HepG2 (cell line): ENCODE results near the gene PPP1R12A. TPM values are rescaled to one million over a fixed set of nuclear protein-coding genes. Genes with fewer than 3 reads are reported as not detected.

Source experiments
- ATAC-seq: fragments of 200-7000 bp; cut with Tn5 transposase; 3 replicates; pipeline ENCODE4 v1.9.1; 2020; ENCODE audit warnings: mild to moderate bottlenecking, moderate library complexity
- BruUV-seq: library from RNA; stranded (reverse); fragments of 400-500 nt; replicated peaks from 2 replicates; lab custom pipeline; 2021; lab: Mats Ljungman, UMichigan
- CTCF ChIA-PET: fragments of 300-600 bp; formaldehyde crosslinking; extraction: SDS; loops from one replicate; lab custom pipeline; 2021; ENCODE audit warnings: low total read pairs, inconsistent platforms, low intra/inter-chr PET ratio; lab: Yijun Ruan, JAX
- POLR2A ChIA-PET: fragments of 350-600 bp; sonication (Branson Sonifier 250); formaldehyde crosslinking; loops from one replicate; lab custom pipeline; 2020; ENCODE audit warnings: antibody characterized with exemption, inconsistent platforms; lab: Yijun Ruan, JAX
- DNase-seq: peaks from one replicate; pipeline ENCODE4 v3.0.0-alpha.2; 2015; ENCODE audit warnings: low spot score
- FAIRE-seq: peaks from 3 replicates; lab custom pipeline; 2011; peaks lifted over from hg19 to GRCh38; lab: Jason Lieb, UNC
- H2AFZ ChIP-seq: one replicate; pipeline ENCODE4 v1.6.1; 2011; ENCODE audit warnings: low read length, inconsistent platforms
- H3K27ac ChIP-seq: fragments of 300-600 bp; 3 replicates; pipeline ENCODE4 v1.8.0; 2011; ENCODE audit warnings: mixed run types, mild to moderate bottlenecking, mixed read lengths, low read length, inconsistent platforms; ENCODE audit not compliant: insufficient read depth; ENCODE audit errors: extremely low read length
- H3K27me3 ChIP-seq, 2 experiments: fragments of 200-600 bp in 1 of 2; 2 replicates in 1 of 2; 3 replicates in 1 of 2; pipeline versions ENCODE4 v1.6.0 to v1.8.0; 2011; ENCODE audit warnings: low read length in 2 of 2, mild to moderate bottlenecking in 2 of 2, moderate library complexity in 2 of 2, inconsistent platforms in 1 of 2; ENCODE audit not compliant: insufficient read depth in 2 of 2, control insufficient read depth in 1 of 2
- H3K36me3 ChIP-seq, 2 experiments: fragments of 200-600 bp in 1 of 2; replicated peaks in 1 of 2; 2 replicates in 1 of 2; 3 replicates in 1 of 2; pipeline versions ENCODE4 v1.5.1 to v1.8.0; 2011; ENCODE audit warnings: low read length in 2 of 2, inconsistent platforms in 1 of 2; ENCODE audit not compliant: insufficient read depth in 2 of 2, control insufficient read depth in 1 of 2
- H3K4me1 ChIP-seq: 2 replicates; pipeline ENCODE4 v1.5.1; 2012; ENCODE audit warnings: low read length, inconsistent platforms; ENCODE audit not compliant: insufficient read depth
- H3K4me2 ChIP-seq: 2 replicates; pipeline ENCODE4 v1.6.0; 2011; ENCODE audit warnings: low read depth, low read length, inconsistent platforms
- H3K4me3 ChIP-seq, 3 experiments: fragments of 200-600 bp in 1 of 3; sonication (generic), shearing (Covaris generic) in 1 of 3; replicated peaks in 1 of 3; 2 replicates each; pipeline ENCODE4 v1.5.1; 2011 to 2016; ENCODE audit warnings: low read length in 3 of 3, inconsistent platforms in 2 of 3, low read depth in 2 of 3, mild to moderate bottlenecking in 2 of 3, control low read depth in 1 of 3, mixed read lengths in 1 of 3; ENCODE audit not compliant: insufficient read depth in 1 of 3
- H3K79me2 ChIP-seq: one replicate; pipeline ENCODE4 v1.6.1; 2011; ENCODE audit warnings: low read length, inconsistent platforms; ENCODE audit not compliant: insufficient read depth
- H3K9ac ChIP-seq: 2 replicates; pipeline ENCODE4 v1.6.0; 2011; ENCODE audit warnings: mild to moderate bottlenecking, low read depth, low read length, inconsistent platforms; ENCODE audit not compliant: insufficient read depth
- H3K9me3 ChIP-seq: 2 replicates; pipeline ENCODE4 v1.5.1; 2012; ENCODE audit warnings: mild to moderate bottlenecking, low read length
- H4K20me1 ChIP-seq: 2 replicates; pipeline ENCODE4 v1.6.0; 2011; ENCODE audit warnings: inconsistent platforms, mild to moderate bottlenecking, low read length, moderate library complexity; ENCODE audit not compliant: insufficient read depth
- BRCA1 ChIP-seq: sonication (generic); formaldehyde crosslinking; IDR thresholded peaks from 2 replicates; pipeline ENCODE4 v1.4.0; 2020; ENCODE audit warnings: missing genetic modification reagents
- HOXA3 ChIP-seq: sonication (generic); formaldehyde crosslinking; IDR thresholded peaks from 2 replicates; pipeline ENCODE4 v1.5.0; 2020; ENCODE audit warnings: missing genetic modification reagents
- HOXD1 ChIP-seq: sonication (generic); formaldehyde crosslinking; IDR thresholded peaks from 2 replicates; pipeline ENCODE4 v1.5.0; 2020; ENCODE audit warnings: missing genetic modification reagents
- NR2C2 ChIP-seq: sonication (generic); formaldehyde crosslinking; IDR thresholded peaks from 2 replicates; pipeline ENCODE4 v1.4.0; 2020; ENCODE audit warnings: missing genetic modification reagents, mild to moderate bottlenecking, moderate library complexity, borderline replicate concordance
- POLR2AphosphoS5 ChIP-seq: IDR thresholded peaks from 2 replicates; pipeline ENCODE4 v1.6.1; 2012; ENCODE audit warnings: low read depth, low read length
- SMAD1 ChIP-seq: sonication (generic); formaldehyde crosslinking; IDR thresholded peaks from 2 replicates; pipeline ENCODE4 v1.4.0; 2020; ENCODE audit warnings: missing genetic modification reagents, low read depth, mild to moderate bottlenecking, borderline replicate concordance
- ZSCAN20 ChIP-seq: sonication (generic); formaldehyde crosslinking; IDR thresholded peaks from 2 replicates; pipeline ENCODE4 v1.4.0; 2020; ENCODE audit warnings: missing genetic modification reagents, mild to moderate bottlenecking, borderline replicate concordance
- WGBS: methylation state at CpG from one replicate; pipeline ENCODE4 v1.1.6; 2017; ENCODE audit warnings: low lambda C conversion rate; 5-methylcytosine and 5-hydroxymethylcytosine counted together
- in situ Hi-C: cut with HindIII; loops from 2 replicates; pipeline ENCODE4 v1.10.0; 2017; ENCODE audit warnings: low pct_unique_long_range_greater_than_20kb; ENCODE audit not compliant: extremely low pct_ligation_motif_present
- intact Hi-C: fragments of 100-400 bp; cut with micrococcal nuclease; formaldehyde crosslinking; loops from one replicate; pipeline ENCODE4 v1.10.0; 2022; ENCODE audit not compliant: unreplicated experiment
- polyA plus RNA-seq, 8 experiments: library from polyadenylated mRNA; depleted of rRNA in 3 of 8; stranded (reverse) in 7 of 8; unstranded in 1 of 8; fragments of >200 nt; fragmentation: Illumina TruSeq in 4 of 8; extraction: Trizol in 4 of 8; gene quantifications; 2 replicates each; pipeline versions ENCODE4 v1.2.1 to v1.2.3, GENCODE V29; 2011 to 2016; ENCODE audit warnings: low read depth in 4 of 8, missing spikeins in 1 of 8, mixed read lengths in 1 of 8; ENCODE audit not compliant: insufficient read depth in 1 of 8
- total RNA-seq, 5 experiments: library from RNA; depleted of rRNA; stranded (reverse); fragments of >200 nt; fragmentation: Illumina TruSeq; extraction: Trizol; gene quantifications; 2 replicates each; pipeline ENCODE4 v1.2.3, GENCODE V29; 2016; ENCODE audit warnings: low read depth in 1 of 5
- TF ChIP-seq, protein P1 (sequence below): sonication (generic); formaldehyde crosslinking; IDR thresholded peaks from 2 replicates; pipeline ENCODE4 v1.4.0; 2020; ENCODE audit warnings: missing genetic modification reagents
- TF ChIP-seq, protein P2 (sequence below): sonication (generic); formaldehyde crosslinking; IDR thresholded peaks from 2 replicates; pipeline ENCODE4 v1.4.0; 2020; ENCODE audit warnings: missing genetic modification reagents, borderline replicate concordance
- TF ChIP-seq, protein P3 (sequence below): sonication (generic); formaldehyde crosslinking; IDR thresholded peaks from 2 replicates; pipeline ENCODE4 v1.5.0; 2020; ENCODE audit warnings: mild to moderate bottlenecking, missing genetic modification reagents, borderline replicate concordance
- TF ChIP-seq, protein P4 (sequence below): sonication (generic); formaldehyde crosslinking; IDR thresholded peaks from 2 replicates; pipeline ENCODE4 v1.5.0; 2020; ENCODE audit warnings: missing genetic modification reagents, mild to moderate bottlenecking, borderline replicate concordance
- TF ChIP-seq, protein P5 (sequence below): sonication (generic); formaldehyde crosslinking; IDR thresholded peaks from 2 replicates; pipeline ENCODE4 v1.4.0; 2020; ENCODE audit warnings: missing genetic modification reagents, low read depth, mild to moderate bottlenecking, borderline replicate concordance

The PPP1R12A gene
- total and polyA plus RNA-seq, 2 of the 13 experiments (the other 11 are each of a cell fraction or from before 2014, with no cell fraction given) = 23.8 to 50.0 TPM

DNA sequence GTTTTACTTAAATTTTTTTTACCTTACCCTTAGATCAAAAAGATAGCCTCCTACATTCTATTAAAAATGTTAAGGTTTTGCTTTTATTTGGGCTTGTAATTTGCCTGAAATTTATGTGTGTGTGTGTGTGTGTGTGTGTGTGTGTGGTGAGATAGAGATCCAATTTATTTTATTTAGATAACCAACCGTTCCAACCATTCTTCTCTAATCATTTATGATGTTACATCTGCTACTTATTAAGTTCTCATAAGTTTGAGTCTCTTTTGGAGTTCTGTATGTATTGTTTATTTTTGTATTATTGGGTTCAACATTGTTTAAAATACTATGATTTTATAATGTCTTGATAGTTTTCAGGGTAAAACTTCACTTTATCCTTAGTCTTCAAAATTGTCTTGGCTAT is 173.6 kb downstream of the PPP1R12A start:
- H3K27me3 ChIP-seq = no peaks in the 10 kb centered on the region; a peak in 1 of 5 replicates
- TF ChIP-seq, protein P1, sequence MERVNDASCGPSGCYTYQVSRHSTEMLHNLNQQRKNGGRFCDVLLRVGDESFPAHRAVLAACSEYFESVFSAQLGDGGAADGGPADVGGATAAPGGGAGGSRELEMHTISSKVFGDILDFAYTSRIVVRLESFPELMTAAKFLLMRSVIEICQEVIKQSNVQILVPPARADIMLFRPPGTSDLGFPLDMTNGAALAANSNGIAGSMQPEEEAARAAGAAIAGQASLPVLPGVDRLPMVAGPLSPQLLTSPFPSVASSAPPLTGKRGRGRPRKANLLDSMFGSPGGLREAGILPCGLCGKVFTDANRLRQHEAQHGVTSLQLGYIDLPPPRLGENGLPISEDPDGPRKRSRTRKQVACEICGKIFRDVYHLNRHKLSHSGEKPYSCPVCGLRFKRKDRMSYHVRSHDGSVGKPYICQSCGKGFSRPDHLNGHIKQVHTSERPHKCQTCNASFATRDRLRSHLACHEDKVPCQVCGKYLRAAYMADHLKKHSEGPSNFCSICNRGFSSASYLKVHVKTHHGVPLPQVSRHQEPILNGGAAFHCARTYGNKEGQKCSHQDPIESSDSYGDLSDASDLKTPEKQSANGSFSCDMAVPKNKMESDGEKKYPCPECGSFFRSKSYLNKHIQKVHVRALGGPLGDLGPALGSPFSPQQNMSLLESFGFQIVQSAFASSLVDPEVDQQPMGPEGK = no peak
- no peak for TF ChIP-seq SMAD1 (CRISPR knock-in tag)
- no peak for TF ChIP-seq ZSCAN20 (CRISPR knock-in tag)
- no peak for TF ChIP-seq HOXD1 (CRISPR knock-in tag)
- TF ChIP-seq, protein P2, sequence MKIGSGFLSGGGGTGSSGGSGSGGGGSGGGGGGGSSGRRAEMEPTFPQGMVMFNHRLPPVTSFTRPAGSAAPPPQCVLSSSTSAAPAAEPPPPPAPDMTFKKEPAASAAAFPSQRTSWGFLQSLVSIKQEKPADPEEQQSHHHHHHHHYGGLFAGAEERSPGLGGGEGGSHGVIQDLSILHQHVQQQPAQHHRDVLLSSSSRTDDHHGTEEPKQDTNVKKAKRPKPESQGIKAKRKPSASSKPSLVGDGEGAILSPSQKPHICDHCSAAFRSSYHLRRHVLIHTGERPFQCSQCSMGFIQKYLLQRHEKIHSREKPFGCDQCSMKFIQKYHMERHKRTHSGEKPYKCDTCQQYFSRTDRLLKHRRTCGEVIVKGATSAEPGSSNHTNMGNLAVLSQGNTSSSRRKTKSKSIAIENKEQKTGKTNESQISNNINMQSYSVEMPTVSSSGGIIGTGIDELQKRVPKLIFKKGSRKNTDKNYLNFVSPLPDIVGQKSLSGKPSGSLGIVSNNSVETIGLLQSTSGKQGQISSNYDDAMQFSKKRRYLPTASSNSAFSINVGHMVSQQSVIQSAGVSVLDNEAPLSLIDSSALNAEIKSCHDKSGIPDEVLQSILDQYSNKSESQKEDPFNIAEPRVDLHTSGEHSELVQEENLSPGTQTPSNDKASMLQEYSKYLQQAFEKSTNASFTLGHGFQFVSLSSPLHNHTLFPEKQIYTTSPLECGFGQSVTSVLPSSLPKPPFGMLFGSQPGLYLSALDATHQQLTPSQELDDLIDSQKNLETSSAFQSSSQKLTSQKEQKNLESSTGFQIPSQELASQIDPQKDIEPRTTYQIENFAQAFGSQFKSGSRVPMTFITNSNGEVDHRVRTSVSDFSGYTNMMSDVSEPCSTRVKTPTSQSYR = no peak
- no peak for TF ChIP-seq NR2C2
- TF ChIP-seq BRCA1 = no peak
- TF ChIP-seq, protein P3, sequence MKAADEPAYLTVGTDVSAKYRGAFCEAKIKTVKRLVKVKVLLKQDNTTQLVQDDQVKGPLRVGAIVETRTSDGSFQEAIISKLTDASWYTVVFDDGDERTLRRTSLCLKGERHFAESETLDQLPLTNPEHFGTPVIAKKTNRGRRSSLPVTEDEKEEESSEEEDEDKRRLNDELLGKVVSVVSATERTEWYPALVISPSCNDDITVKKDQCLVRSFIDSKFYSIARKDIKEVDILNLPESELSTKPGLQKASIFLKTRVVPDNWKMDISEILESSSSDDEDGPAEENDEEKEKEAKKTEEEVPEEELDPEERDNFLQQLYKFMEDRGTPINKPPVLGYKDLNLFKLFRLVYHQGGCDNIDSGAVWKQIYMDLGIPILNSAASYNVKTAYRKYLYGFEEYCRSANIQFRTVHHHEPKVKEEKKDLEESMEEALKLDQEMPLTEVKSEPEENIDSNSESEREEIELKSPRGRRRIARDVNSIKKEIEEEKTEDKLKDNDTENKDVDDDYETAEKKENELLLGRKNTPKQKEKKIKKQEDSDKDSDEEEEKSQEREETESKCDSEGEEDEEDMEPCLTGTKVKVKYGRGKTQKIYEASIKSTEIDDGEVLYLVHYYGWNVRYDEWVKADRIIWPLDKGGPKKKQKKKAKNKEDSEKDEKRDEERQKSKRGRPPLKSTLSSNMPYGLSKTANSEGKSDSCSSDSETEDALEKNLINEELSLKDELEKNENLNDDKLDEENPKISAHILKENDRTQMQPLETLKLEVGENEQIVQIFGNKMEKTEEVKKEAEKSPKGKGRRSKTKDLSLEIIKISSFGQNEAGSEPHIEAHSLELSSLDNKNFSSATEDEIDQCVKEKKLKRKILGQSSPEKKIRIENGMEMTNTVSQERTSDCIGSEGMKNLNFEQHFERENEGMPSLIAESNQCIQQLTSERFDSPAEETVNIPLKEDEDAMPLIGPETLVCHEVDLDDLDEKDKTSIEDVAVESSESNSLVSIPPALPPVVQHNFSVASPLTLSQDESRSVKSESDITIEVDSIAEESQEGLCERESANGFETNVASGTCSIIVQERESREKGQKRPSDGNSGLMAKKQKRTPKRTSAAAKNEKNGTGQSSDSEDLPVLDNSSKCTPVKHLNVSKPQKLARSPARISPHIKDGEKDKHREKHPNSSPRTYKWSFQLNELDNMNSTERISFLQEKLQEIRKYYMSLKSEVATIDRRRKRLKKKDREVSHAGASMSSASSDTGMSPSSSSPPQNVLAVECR (CRISPR knock-in tag) = no peak
- no peak for TF ChIP-seq POLR2AphosphoS5
- no peak for TF ChIP-seq HOXA3 (CRISPR knock-in tag)
- TF ChIP-seq, protein P4, sequence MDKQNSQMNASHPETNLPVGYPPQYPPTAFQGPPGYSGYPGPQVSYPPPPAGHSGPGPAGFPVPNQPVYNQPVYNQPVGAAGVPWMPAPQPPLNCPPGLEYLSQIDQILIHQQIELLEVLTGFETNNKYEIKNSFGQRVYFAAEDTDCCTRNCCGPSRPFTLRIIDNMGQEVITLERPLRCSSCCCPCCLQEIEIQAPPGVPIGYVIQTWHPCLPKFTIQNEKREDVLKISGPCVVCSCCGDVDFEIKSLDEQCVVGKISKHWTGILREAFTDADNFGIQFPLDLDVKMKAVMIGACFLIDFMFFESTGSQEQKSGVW (CRISPR knock-in tag) = no peak
- TF ChIP-seq, protein P5, sequence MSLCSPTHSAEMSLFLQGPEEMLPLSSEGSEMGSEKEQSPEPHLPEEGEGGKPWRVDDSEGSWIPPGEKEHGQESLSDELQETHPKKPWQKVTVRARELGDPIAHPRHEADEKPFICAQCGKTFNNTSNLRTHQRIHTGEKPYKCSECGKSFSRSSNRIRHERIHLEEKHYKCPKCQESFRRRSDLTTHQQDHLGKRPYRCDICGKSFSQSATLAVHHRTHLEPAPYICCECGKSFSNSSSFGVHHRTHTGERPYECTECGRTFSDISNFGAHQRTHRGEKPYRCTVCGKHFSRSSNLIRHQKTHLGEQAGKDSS = no peak
- POLR2A ChIA-PET = no interaction called here
- no peaks in the 10 kb centered on the region for H3K79me2 ChIP-seq
- no peaks in the 10 kb centered on the region for H3K36me3 ChIP-seq
- no peak overlapping the region for H2AFZ ChIP-seq
- 45% methylated on average over 1 of the region's 1 CpG for WGBS
- DNase-seq (no peak), FAIRE-seq (no peak), ATAC-seq (no peak)
- no peak overlapping the region for H3K9ac ChIP-seq
- no peaks in the 10 kb centered on the region for H3K4me1 ChIP-seq
- no peak overlapping the region for H3K4me3 ChIP-seq
- H4K20me1 ChIP-seq = no peaks in the 10 kb centered on the region
- H3K4me2 ChIP-seq = no peak overlapping the region
- intact Hi-C loops = no loop called here
- in situ Hi-C loops = no loop called here
- no peak overlapping the region for H3K27ac ChIP-seq
- no TSS peak for BruUV-seq
- CTCF ChIA-PET = no interaction called here
- peaks cover 4% of the 10 kb centered on the region; the same call in 1 of the 2 replicates for H3K9me3 ChIP-seq
